CD1c-positive myeloid dendritic cell (primary cell): ENCODE data around the gene PTPRCAP.
"Not testable (repeated sequence)": the region's sequence is repeated elsewhere in the genome, so short reads cannot be mapped to it uniquely, and the experiment has no call there.

ENCODE experiments used
- DNase-seq: peaks from one replicate; pipeline ENCODE4 v3.0.0-alpha.2; 2016; ENCODE audit errors: extremely low spot score

The PTPRCAP gene

DNA sequence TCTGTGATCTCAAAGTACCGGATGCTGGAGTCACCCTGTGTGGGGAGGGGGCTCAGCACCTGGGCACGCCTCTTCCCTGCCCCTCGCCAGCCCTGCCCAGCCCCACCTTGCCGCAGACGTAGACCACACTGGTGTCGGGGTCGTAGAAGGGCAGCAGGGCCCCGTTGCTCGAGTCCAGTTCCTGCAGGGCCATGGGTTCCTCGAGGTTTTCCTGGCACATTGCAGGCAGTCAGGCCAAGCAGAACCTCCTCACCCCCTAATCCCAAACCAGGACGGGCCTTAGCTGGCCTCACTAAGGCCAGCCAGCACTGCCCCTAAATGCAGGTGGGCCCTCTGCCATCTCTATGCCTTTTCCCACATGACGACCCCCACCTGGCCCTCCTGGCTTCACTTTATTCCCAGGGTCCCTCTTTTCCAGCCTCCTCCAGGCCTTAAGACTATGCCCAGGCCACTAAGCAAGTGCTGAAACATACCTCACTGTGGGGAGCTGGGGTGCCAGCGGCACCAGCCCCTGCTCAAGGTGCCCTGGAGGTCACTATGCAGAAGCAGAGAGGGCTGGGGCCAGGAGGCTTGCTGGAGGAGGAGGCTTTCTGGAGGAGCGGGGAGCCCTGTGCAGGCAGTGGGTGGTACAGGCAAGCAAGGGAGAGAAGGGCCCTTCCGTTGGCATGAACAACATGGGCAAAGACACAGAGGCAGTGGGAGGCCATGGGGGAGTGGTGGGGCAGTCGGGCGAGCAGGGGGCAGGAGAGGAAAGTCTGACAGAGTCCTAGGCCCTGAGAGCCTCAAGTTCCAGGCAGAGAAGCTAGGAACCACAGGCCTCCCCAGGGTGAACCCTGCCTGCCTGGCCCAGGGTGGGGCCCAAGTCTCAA lies 3.0 kb upstream of the PTPRCAP start:
- no peak for DNase-seq

DNA sequence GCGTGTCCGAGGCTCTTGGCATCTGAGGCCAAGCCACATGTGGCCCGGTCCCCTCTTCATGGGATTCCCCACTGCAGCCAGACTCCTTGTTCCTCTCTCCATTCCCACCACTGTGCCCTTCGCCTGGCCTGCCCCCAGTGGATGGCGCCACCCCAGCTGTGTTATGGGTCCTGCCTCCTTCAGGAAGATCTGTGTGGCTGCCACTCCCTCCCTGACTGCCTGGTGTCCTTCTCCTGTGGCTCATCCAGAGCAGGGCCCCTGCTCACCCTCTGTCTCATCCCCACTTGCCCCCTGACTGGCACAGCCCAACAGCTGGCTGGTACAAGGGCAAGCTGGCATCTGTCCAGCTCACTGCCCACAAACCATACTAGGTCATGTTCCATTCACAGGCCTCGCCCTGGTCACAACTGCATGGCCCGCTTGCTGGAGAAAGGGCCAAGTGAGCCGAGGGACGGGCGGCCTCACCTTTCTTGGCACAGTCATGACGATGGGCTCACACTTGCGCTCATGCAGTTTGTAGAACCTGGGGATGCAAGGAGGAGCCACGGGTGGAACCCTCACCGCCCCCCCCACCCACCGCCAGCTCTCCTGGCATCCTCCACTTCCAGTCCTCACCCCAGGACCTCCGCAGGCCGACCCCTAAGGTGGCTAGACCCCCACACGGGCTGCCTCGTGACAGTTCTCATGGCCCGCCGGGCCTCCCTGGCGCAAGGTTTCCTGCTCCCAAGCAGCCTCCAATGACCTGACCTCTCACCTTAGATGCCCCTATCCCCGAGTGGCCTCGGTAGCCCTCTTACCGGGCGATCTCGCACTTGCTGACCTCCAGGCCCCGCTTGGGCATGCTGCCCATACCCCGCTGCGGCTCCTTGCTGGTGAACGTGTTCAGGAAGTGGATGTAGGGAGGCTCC lies 2.1 kb upstream of the PTPRCAP start:
- peak; percentile 67 for DNase-seq

DNA sequence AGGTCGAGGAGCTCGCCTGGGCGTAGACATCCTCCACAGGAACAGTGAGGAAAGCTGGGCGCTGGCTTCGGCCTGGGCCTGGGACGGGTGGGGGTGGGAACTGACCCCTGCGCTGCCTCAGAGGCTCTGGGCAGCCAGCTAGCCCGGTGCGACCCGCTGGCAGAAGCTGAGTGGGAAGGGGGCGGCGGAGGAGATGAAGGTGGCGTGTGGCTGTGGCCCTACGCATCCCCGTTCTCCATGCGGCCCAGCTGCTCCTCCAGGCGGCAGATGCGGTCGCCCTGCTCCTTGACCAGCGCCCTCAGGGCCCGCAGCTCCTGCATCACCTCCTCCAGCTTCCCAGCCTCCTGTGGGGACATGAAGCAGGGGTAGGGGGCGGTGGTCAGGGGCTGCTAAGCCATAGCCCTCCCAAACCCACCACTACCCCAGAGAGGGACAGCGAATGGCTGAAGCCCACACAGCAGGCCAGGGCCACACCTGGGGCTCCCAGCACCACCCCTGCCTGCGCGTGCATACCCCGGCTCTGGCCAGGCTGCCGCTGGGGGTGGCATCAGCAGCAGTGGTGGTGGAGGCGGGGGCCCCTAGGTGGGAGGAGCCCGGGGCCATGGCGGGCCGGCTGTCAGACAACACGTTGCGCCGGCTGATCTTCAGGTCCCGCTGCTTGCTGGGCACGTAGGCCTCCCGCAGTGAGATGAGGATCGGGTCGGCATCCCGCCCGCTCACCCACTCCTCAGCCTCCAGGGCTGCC lies 848 bp upstream of the PTPRCAP start:
- no peak for DNase-seq

DNA sequence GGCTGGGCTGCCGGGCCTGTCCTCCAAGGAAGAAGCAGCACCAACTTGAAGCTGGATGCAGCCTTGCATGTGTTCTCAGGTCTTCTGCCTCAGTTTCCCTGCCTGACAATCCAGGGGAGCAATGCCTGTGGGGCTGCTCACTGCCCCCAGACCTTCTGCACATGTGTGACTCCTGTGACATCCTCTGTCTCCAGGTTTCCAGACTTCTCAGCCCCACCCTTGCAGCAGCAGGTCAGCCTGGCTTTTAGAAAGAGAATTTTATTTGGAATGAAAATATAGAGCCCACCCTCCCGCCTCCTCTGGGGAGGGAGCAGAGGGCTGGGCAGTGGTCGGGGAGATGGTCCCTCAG lies 301 bp upstream of the PTPRCAP start:
- no peak for DNase-seq

DNA sequence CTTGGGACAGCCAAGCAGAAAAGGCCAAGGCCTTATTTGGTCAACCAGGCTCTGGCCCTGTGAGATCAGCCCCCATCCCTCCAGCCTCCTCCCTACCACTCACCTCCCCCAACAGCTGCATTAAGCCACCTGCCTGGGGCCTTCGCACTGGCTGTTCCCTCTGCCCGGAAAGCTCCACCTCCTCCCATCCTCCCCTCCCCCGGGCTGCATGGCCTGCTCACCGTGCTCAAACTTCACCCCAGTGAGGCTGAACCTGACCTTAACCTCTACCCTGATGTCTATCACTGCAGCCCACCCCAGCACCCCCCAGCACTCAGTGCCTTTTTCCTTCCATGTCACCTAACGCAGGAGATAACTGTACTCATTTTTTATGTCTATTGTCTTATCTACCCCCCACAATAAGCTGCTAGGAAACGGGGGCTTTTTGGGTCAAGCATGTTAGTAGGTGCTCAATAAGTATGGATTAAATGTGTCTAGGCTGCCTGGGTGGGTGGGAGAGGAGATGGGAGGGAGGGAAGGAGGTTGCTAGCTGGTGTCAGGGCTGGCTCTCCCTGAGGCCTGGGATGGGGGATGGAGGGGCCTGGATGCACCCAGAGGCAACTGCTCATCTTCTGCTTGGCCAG lies 912 bp downstream of the PTPRCAP start:
- DNase-seq, result no peak

DNA sequence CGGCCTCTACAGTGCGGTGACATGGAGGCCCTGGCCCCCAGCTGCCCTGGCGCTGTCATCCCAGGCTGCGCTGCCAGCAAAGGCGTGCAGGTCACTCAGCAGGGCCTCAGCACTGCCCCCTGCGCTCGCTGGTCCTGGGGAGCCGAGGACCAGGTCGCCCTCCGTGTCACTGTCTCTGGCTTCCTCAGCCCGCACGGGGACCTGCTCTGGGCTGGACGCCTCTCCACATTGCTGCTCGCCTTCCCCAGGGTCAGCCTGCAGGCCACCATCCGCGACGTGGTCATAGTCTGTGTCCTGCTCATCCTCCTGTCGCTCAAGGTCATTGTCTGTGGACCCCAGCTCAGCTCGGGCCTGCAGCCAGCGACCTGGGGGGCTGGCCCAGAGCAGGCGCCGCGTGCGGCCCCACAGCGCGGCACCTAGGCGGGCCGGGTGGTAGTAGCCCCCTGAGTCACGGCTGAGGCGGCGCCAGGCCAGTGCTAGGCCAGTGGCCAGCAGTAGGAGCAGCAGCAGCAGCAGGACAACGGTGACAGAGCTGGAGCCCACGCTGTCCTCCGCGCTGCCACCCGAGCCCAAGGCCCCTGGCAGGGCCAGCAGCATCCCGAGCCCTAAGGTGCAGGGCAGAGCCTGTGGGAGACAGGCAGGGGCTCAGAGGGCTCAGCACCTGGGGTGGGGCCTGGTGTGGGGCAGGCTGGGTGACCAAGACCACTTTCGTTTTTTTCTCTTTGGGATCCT lies 1.6 kb downstream of the PTPRCAP start:
- no peak for DNase-seq

DNA sequence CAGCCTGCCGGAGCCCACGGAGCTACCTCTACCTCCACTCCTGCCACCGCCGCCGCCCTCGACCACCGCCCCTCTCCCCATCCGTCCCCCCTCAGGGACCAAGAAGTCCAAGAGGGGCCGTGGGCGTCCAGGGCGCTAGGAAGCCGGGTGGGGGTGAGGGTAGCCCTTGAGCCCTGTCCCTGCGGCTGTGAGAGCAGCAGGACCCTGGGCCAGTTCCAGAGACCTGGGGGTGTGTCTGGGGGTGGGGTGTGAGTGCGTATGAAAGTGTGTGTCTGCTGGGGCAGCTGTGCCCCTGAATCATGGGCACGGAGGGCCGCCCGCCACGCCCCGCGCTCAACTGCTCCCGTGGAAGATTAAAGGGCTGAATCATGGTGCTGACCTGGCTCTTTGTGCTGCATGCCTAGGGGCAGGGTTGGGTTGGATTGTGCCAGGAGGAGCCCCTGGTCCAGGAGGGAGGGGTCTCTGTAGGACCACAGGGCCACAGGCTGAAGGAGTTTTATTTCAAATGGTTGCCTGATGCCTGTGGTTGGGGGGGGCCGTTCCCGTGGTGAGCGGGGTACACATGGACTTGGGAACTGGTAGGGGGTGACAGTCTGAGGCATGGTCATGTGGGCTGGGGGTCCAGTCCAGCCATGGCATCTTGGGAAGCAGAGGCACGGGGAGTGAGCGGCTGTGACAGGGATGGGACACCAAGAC lies 2.3 kb downstream of the PTPRCAP start:
- DNase-seq, result no peak

DNA sequence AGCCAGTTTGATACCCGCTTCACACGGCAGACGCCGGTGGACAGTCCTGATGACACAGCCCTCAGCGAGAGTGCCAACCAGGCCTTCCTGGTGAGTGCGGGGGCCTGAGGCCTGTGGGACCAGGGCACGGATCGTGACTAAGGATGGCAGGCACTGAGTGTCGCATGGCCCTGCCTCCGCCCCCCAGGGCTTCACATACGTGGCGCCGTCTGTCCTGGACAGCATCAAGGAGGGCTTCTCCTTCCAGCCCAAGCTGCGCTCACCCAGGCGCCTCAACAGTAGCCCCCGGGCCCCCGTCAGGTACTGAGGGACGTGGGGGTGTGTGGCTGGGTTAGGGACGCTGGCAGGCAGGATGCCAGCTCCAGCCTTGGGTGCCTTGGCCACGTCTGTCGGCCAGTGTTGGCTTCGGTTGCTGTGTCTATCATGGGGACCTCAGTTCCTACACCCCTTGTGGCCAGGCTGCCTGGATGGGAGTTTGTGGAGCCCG lies 3.0 kb downstream of the PTPRCAP start:
- no peak for DNase-seq

DNA sequence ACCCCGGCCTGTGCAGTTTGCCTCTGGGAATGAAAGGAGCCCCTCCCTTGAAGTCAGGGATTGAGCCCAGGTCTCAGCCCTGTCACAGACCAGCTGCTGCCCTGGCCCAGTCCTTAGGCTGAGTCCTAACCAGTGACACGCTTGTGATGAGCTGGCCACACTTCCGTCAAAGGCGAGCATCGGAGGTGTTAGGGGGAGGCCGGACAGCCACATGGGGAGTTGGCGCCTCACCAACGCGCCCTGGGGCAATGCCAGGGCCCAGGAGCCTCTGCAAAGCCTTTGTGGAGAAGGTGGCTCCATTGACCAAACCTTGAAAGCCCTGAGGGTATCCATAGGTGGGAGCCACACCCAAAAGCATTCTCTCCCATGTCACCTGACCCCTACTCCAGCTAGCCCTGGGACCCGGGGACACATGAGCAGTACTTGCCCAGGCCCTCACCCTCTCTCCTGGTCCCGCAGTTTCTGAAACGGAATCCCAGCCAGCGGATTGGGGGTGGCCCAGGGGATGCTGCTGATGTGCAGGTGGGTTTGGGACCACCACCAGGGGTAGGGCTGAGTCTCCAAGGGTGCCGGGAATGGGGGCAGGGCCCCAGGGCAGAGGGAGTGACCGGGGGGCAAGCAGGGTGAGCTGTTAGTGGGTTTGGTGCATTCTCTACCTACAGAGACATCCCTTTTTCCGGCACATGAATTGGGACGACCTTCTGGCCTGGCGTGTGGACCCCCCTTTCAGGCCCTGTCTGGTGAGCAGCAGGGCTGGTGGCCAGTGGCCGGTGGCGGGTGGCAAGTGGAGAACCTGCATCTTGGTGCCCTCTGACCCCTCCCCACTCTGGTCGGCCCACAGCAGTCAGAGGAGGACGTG lies 3.7 kb downstream of the PTPRCAP start:
- DNase-seq, result no peak

DNA sequence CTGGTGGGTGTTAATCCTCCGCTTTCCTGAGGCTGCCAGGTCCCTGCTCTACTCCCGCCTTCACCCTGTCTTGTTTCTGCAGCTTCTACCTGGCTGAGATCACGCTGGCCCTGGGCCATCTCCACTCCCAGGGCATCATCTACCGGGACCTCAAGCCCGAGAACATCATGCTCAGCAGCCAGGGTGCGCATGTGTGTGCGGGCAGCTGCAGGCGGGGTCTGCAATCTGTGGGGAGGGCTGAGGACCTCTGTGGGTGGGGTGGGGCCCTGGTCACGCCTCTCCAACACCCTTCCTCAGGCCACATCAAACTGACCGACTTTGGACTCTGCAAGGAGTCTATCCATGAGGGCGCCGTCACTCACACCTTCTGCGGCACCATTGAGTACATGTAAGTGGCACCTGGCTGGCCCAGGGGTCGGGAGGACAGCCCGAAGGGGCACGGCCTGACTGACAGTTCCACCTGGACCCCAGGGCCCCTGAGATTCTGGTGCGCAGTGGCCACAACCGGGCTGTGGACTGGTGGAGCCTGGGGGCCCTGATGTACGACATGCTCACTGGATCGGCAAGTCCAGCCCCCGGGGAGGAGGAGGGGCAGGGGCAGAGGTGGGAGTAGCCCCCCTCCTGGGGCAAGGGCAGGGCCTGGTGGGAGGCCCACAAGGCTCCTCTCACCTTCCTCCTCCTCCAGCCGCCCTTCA lies 4.7 kb downstream of the PTPRCAP start:
- no peak for DNase-seq

DNA sequence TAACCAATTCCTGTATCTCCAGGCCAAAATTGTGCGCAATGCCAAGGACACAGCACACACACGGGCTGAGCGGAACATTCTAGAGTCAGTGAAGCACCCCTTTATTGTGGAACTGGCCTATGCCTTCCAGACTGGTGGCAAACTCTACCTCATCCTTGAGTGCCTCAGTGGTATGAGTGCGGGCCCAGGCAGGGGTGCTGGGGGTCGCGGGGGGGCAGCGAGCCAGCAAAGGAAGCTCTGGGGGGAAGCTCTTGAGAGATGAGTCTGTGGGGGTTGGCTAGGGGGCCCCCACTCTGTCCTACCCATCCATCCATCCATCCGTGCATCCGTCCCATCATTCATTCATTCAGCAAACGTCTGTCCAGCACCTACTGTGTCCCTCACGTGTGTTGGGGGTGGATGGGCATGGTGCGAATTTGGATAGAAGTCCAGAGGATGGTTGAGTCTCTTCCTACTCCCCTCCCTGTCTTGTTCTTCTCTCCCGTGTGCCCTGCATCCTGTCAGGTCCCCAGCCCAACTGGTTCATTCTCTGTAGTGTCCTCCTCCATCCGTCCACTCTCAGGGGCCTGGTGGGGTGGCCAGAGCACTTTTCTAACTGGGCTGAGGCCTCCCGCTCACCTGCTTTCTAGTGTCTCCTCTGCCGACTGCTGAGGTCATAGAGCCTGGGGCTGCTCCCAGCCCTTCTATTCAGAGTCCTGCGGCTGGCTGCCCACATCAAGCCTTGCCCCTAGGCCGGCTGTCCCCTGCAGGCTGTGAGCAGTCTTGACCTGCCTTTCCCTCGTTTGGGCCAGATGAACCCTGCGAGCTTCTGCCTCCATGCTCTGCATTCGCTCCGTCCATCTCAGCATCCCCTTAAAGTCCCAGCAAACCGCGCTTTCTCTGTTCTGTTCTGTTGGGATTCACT lies 5.9 kb downstream of the PTPRCAP start:
- no peak for DNase-seq

DNA sequence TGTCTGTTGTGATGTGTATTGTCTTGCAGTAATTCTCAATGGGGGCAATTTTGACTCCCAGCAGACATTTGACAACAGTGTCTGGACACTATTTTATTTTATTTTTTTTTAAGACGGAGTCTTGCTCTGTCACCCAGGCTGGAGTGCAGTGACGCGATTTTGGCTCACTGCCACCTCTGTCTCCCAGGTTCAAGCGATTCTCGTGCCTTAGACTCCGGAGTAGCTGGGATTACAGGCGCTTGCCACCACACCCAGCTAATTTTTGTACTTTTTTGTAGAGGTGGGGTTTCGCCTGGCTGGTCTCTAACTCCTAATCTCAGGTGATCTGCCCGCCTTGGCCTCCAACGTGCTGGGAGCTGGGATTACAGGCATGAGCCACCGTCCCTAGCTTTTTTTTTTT lies 7.8 kb downstream of the PTPRCAP start:
- no peak for DNase-seq

DNA sequence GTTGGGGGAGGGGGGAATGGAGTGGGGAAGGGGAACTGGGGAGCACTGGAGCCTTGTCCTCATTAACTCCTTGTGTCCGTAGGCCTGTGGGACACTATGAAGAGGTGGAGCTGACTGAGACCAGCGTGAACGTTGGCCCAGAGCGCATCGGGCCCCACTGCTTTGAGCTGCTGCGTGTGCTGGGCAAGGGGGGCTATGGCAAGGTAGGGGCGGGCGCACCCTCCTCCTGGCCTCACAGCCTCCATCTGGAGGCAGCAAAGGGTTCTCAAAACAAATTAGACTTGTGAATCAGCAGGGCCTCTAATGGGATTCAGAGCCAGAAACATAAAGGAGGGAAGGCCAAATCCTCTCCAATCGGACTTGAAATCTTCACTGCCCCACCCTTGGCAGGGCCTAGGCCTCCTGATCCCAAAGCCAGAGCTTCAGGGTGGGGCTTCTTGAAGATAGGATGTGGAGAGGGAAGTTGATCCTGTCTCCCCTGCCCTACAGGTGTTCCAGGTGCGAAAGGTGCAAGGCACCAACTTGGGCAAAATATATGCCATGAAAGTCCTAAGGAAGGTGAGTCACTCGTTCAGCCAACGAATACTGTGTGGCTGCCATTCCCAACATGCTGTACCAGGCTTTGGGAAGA lies 8.3 kb downstream of the PTPRCAP start:
- DNase-seq, result no peak

DNA sequence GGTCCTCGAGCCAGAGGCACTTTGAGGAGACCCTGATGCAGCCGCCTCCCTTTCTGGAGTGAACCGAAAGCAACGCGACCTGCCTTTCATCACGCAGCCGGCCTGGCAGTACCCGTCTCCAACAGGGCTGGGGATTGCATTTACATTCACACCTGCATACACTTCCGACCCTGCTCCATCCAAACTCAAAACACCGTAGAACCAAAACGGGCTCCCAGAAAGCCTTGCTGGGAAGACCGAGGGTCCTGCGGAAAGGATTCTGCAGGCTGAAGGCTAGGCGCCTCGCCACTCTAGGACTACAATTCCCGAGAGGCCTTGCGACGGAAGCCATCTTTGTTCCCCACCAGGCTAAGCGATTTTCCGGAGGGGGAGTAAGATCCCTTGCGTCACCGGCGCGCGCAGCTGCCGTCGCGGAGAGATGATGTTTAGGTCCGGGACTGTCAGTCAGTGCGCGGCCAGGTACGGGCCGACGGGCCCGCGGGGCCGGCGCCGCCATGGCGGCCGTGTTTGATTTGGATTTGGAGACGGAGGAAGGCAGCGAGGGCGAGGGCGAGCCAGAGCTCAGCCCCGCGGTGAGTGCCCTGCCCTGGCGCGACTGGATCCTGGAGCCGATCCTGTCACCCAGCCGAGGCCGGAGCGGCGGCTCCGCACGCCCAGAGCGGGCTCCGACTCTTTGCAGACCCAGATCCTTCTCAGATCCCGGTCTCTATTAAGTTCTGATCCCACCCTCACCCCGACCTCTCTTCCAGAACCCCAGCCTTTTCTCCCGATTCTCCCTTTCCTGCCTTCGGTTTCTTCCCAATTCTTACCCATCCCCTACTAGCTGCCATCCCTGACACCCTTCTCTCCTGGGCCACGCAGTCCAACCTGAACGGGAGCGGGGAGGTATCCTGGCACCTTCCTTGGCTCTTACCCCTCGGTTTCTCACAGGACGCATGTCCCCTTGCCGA lies 9.2 kb downstream of the PTPRCAP start, which contains the start of gene RPS6KB2:
RPS6KB2 (plus strand) TSS at position 443 of the 950 bp plus-strand sequence; CDS start at position 495, 52 bp downstream.
- peak; percentile 99 for DNase-seq

DNA sequence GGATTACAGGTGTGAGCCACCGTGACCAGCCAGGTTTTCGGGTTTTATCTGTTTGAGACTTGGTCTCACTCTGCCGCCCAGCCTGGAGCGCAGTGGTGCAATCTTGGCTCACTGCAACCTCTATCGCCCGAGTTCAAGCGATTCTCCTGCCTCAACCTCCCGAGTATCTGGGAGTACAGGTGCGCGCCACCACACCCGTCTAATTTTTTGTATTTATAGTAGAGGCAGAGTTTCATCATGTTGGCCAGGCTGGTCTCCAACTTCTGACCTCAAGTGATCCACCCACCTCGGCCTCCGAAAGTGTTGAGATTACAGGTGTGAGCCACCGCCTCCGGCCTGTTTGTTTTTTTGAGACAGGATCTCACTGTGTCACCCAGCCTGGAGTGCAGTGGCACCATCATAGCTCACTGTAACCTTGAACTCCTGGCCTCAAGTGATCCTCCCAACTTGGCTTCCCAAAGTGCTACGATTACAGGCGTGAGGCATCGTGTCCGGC lies 10.1 kb downstream of the PTPRCAP start:
- DNase-seq, result not testable (repeated sequence)
